Measurements from ENCODE around the gene KHDC1. TPM values are rescaled to one million over a fixed set of nuclear protein-coding genes. Genes with fewer than 3 reads are reported as not detected.

The KHDC1 gene
- total and polyA plus RNA-seq, 2 donors (not counting 1 experiment from before 2014, with no cell fraction given), result 2.6 to 3.5 TPM

GRCh38 chr6:73293331-73293730, 30.3 kb upstream of the KHDC1 start:
- H3K4me3 Mint-ChIP-seq, result no peak overlapping the region

DNA sequence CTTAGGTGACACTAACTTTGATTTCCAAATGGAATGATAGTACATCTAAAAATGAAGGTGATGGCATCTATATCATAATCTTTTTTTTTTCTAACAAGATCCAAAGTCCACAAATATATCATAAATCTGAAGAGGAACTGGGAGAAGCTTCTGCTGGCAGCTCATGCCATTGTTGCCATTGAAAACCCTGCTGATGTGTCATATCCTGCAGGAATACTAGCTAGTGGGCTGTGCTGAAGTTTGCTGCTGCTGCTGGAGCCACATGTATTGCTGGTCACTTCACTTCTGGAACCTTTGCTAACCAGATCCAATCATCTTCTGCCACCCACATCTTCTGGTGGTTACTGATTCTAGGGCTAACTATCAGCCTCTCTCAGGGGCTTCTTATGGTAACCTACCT, 27.4 kb upstream of the KHDC1 start:
- POLR2A ChIA-PET, result no interaction called here
- H3K4me3 Mint-ChIP-seq, result no peak overlapping the region

More at GRCh38 chr6:73293331-73293730, 30.3 kb upstream of the KHDC1 start:
- H3K4me3 ChIP-seq (ENCODE audit: control extremely low read depth in 1 of 5, extremely low read depth in 1 of 5, insufficient read depth in 1 of 5, low read depth in 2 of 5, low read length in 4 of 5), result no peak overlapping the region
- no peaks in the 10 kb centered on the region for H3K9me3 Mint-ChIP-seq (ENCODE audit: insufficient read depth)
- no peaks in the 10 kb centered on the region for H3K4me1 Mint-ChIP-seq
- no peaks in the 10 kb centered on the region for H3K27me3 ChIP-seq (replicated peaks in 1 of 4; ENCODE audit: control extremely low read depth in 1 of 4, control insufficient read depth in 3 of 4, insufficient read depth in 4 of 4, low read length in 3 of 4)
- no peak overlapping the region for H3K27ac ChIP-seq (ENCODE audit: low read length in 2 of 2)
- WGBS (ENCODE audit: insufficient coverage), result 80% methylated on average over 3 of the region's 3 CpGs
- TF ChIP-seq, protein P1, sequence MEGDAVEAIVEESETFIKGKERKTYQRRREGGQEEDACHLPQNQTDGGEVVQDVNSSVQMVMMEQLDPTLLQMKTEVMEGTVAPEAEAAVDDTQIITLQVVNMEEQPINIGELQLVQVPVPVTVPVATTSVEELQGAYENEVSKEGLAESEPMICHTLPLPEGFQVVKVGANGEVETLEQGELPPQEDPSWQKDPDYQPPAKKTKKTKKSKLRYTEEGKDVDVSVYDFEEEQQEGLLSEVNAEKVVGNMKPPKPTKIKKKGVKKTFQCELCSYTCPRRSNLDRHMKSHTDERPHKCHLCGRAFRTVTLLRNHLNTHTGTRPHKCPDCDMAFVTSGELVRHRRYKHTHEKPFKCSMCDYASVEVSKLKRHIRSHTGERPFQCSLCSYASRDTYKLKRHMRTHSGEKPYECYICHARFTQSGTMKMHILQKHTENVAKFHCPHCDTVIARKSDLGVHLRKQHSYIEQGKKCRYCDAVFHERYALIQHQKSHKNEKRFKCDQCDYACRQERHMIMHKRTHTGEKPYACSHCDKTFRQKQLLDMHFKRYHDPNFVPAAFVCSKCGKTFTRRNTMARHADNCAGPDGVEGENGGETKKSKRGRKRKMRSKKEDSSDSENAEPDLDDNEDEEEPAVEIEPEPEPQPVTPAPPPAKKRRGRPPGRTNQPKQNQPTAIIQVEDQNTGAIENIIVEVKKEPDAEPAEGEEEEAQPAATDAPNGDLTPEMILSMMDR (IDR thresholded peaks at IDR 0.05), result no peak
- no peak for TF ChIP-seq EZH2 (IDR thresholded peaks at IDR 0.05; ENCODE audit: borderline replicate concordance, insufficient read depth, low read depth, low read length, poor library complexity, severe bottlenecking)
- no peak overlapping the region for H3K27ac Mint-ChIP-seq
- peaks cover 0 to 5% (median 0%) of the 10 kb centered on the region in 3 donors for H3K9me3 ChIP-seq (ENCODE audit: control extremely low read depth in 1 of 3, control insufficient read depth in 2 of 3, insufficient read depth in 1 of 3, low read length in 2 of 3)
- no peaks in the 10 kb centered on the region for H3K27me3 Mint-ChIP-seq
- no peaks in the 10 kb centered on the region for H3K4me1 ChIP-seq (ENCODE audit: control insufficient read depth in 2 of 2, insufficient read depth in 2 of 2, low read length in 2 of 2)
- ChIA-PET CTCF (no interaction called here), POLR2A (no interaction called here)
- DNase-seq (no peak), ATAC-seq (ENCODE audit: low read depth) (no peak)
- no peak overlapping the region for H3K4me2 ChIP-seq (replicated peaks; ENCODE audit: low read depth, low read length, poor library complexity, severe bottlenecking)
- H4K20me1 ChIP-seq (ENCODE audit: control insufficient read depth, insufficient read depth, low read length, poor library complexity, severe bottlenecking), result no peaks in the 10 kb centered on the region
- intact Hi-C loops (cut with micrococcal nuclease), result no loop called here
- H3K36me3 ChIP-seq (replicated peaks in 1 of 2; ENCODE audit: control extremely low read depth in 1 of 2, control insufficient read depth in 1 of 2, extremely low read depth in 1 of 2, insufficient read depth in 2 of 2, low read length in 1 of 2), result no peaks in the 10 kb centered on the region
- H3K79me2 ChIP-seq (ENCODE audit: control insufficient read depth, insufficient read depth, low read length), result no peaks in the 10 kb centered on the region
- no peak overlapping the region for H3K9ac ChIP-seq (ENCODE audit: low read length)
- no peak overlapping the region for H2AFZ ChIP-seq (ENCODE audit: insufficient read depth, low read depth, low read length, poor library complexity, severe bottlenecking)

More for the DNA sequence above, 27.4 kb upstream of the KHDC1 start:
- no peak overlapping the region for H2AFZ ChIP-seq (ENCODE audit: insufficient read depth, low read depth, low read length, poor library complexity, severe bottlenecking)
- DNase-seq (no peak), ATAC-seq (ENCODE audit: low read depth) (no peak)
- CTCF ChIA-PET, result interaction anchor here (0.5 to 0.7 kb wide), 2 partner anchors 38 to 337 kb away, joined by 3 read pairs; no protein-coding TSS in a partner anchor
- no peaks in the 10 kb centered on the region for H4K20me1 ChIP-seq (ENCODE audit: control insufficient read depth, insufficient read depth, low read length, poor library complexity, severe bottlenecking)
- no peak overlapping the region for H3K27ac Mint-ChIP-seq
- H3K9me3 ChIP-seq (ENCODE audit: control extremely low read depth in 1 of 3, control insufficient read depth in 2 of 3, insufficient read depth in 1 of 3, low read length in 2 of 3), result peaks cover 0 to 3% (median 0%) of the 10 kb centered on the region in 3 donors
- H3K4me3 ChIP-seq (ENCODE audit: control extremely low read depth in 1 of 5, extremely low read depth in 1 of 5, insufficient read depth in 1 of 5, low read depth in 2 of 5, low read length in 4 of 5), result no peak overlapping the region
- H3K4me1 Mint-ChIP-seq, result no peaks in the 10 kb centered on the region
- H3K79me2 ChIP-seq (ENCODE audit: control insufficient read depth, insufficient read depth, low read length), result no peaks in the 10 kb centered on the region
- H3K4me1 ChIP-seq (ENCODE audit: control insufficient read depth in 2 of 2, insufficient read depth in 2 of 2, low read length in 2 of 2), result no peaks in the 10 kb centered on the region
- TF ChIP-seq, protein P1 (IDR thresholded peaks at IDR 0.05), result no peak
- TF ChIP-seq EZH2 (IDR thresholded peaks at IDR 0.05; ENCODE audit: borderline replicate concordance, insufficient read depth, low read depth, low read length, poor library complexity, severe bottlenecking), result no peak
- H3K36me3 ChIP-seq (replicated peaks in 1 of 2; ENCODE audit: control extremely low read depth in 1 of 2, control insufficient read depth in 1 of 2, extremely low read depth in 1 of 2, insufficient read depth in 2 of 2, low read length in 1 of 2), result no peaks in the 10 kb centered on the region
- no peaks in the 10 kb centered on the region for H3K9me3 Mint-ChIP-seq (ENCODE audit: insufficient read depth)
- H3K27me3 Mint-ChIP-seq, result no peaks in the 10 kb centered on the region
- H3K4me2 ChIP-seq (replicated peaks; ENCODE audit: low read depth, low read length, poor library complexity, severe bottlenecking), result no peak overlapping the region
- H3K27me3 ChIP-seq (replicated peaks in 1 of 4; ENCODE audit: control extremely low read depth in 1 of 4, control insufficient read depth in 3 of 4, insufficient read depth in 4 of 4, low read length in 3 of 4), result no peaks in the 10 kb centered on the region
- intact Hi-C loops (cut with micrococcal nuclease), result no loop called here
- H3K9ac ChIP-seq (ENCODE audit: low read length), result no peak overlapping the region
- no peak overlapping the region for H3K27ac ChIP-seq (ENCODE audit: low read length in 2 of 2)

Measured in B cell (primary cell).